HCT116 (cell line): ENCODE measurements around the gene MIDN. TPM values are rescaled to one million over a fixed set of nuclear protein-coding genes. Genes with fewer than 3 reads are reported as not detected.

Experiments
- ATAC-seq: fragments of 200-7000 bp; cut with Tn5 transposase; 2 replicates; pipeline ENCODE4 v1.9.1; 2020; ENCODE audit warnings: mild to moderate bottlenecking, moderate library complexity
- BruUV-seq: library from RNA; stranded (reverse); fragments of 400-500 nt; replicated peaks from 2 replicates; lab custom pipeline; 2021; lab: Mats Ljungman, UMichigan
- CTCF ChIA-PET: fragments of 300-600 bp; sonication (Branson Sonifier 250); formaldehyde crosslinking; loops from one replicate; lab custom pipeline; 2021; ENCODE audit warnings: antibody characterized with exemption; lab: Charles Lee
- POLR2A ChIA-PET: fragments of 300-600, 350-600 bp; sonication (Branson Sonifier 250); formaldehyde crosslinking; loops from one replicate; lab custom pipeline; 2021; ENCODE audit warnings: antibody characterized with exemption; lab: Charles Lee
- RAD21 ChIA-PET, 2 experiments: fragments of 300-600 bp; sonication (Branson Sonifier 250); formaldehyde crosslinking; loops; one replicate each; lab custom pipeline; 2023; ENCODE audit warnings: low total read pairs in 2 of 2; ENCODE audit not compliant: uncharacterized antibody in 2 of 2, unreplicated experiment in 2 of 2, low non-redundant PET in 1 of 2; lab: Charles Lee
- DNase-seq: peaks from one replicate; pipeline ENCODE4 v3.0.0-alpha.2; 2010; ENCODE audit warnings: low read depth, low spot score
- H2AFZ ChIP-seq: fragments of 200-600 bp; shearing (Covaris generic), sonication (generic); 2 replicates; pipeline ENCODE4 v1.6.1; 2017; ENCODE audit warnings: low read depth, mixed run types, mixed read lengths, antibody characterized with exemption, low read length; ENCODE audit not compliant: poor library complexity, severe bottlenecking
- H3K27ac ChIP-seq: 2 replicates; pipeline ENCODE4 v1.5.1; 2012; ENCODE audit warnings: low read depth, low read length
- H3K27me3 ChIP-seq: fragments of 200-600 bp; sonication (generic); 2 replicates; pipeline ENCODE4 v1.6.1; 2016; ENCODE audit warnings: mixed run types, low read length, mixed read lengths; ENCODE audit not compliant: insufficient read depth
- H3K36me3 ChIP-seq, 2 experiments: fragments of 200-500 bp in 1 of 2; fragments of 200-600 bp in 1 of 2; sonication (Bioruptor generic) in 1 of 2; sonication (generic) in 1 of 2; 2 replicates each; pipeline versions ENCODE4 v1.5.1 to v1.6.1; 2014 to 2016; ENCODE audit warnings: low read length in 2 of 2, inconsistent platforms in 1 of 2, mixed read lengths in 1 of 2, mixed run types in 1 of 2; ENCODE audit not compliant: insufficient read depth in 2 of 2, control insufficient read depth in 1 of 2
- H3K4me1 ChIP-seq, 2 experiments: fragments of 200-600 bp in 1 of 2; sonication (generic) in 1 of 2; 2 replicates each; pipeline versions ENCODE4 v1.5.1 to v1.6.1; 2012 to 2017; ENCODE audit warnings: low read length in 2 of 2, inconsistent platforms in 1 of 2, mild to moderate bottlenecking in 1 of 2, mixed read lengths in 1 of 2, mixed run types in 1 of 2, moderate library complexity in 1 of 2; ENCODE audit not compliant: insufficient read depth in 2 of 2, control insufficient read depth in 1 of 2
- H3K4me2 ChIP-seq: fragments of 200-600 bp; sonication (generic); 2 replicates; pipeline ENCODE4 v1.6.1; 2017; ENCODE audit warnings: mixed run types, low read length, mixed read lengths
- H3K4me3 ChIP-seq, 2 experiments: fragments of 200-600 bp in 1 of 2; sonication (generic) in 1 of 2; replicated peaks in 1 of 2; 2 replicates each; pipeline ENCODE4 v1.5.1; 2011 to 2016; ENCODE audit warnings: low read length in 2 of 2, control low read depth in 1 of 2, low read depth in 1 of 2, mild to moderate bottlenecking in 1 of 2, mixed read lengths in 1 of 2, mixed run types in 1 of 2
- H3K79me2 ChIP-seq: fragments of 200-600 bp; sonication (generic); 2 replicates; pipeline ENCODE4 v1.6.1; 2017; ENCODE audit warnings: mild to moderate bottlenecking, mixed run types, low read length, moderate library complexity, mixed read lengths; ENCODE audit not compliant: insufficient read depth
- H3K9ac ChIP-seq: fragments of 200-600 bp; sonication (generic); 2 replicates; pipeline ENCODE4 v1.6.1; 2016; ENCODE audit warnings: low read length, mixed read lengths
- H3K9me2 ChIP-seq: fragments of 200-600 bp; sonication (generic), shearing (Covaris generic); 2 replicates; pipeline ENCODE4 v1.6.1; 2017; ENCODE audit warnings: mixed run types, mild to moderate bottlenecking, moderate library complexity; ENCODE audit not compliant: insufficient read depth
- H3K9me3 ChIP-seq, 2 experiments: fragments of 200-500 bp in 1 of 2; fragments of 200-600 bp in 1 of 2; sonication (Bioruptor generic) in 1 of 2; sonication (generic) in 1 of 2; 2 replicates each; pipeline ENCODE4 v1.6.1; 2014 to 2017; ENCODE audit warnings: low read length in 2 of 2, mixed read lengths in 2 of 2, inconsistent platforms in 1 of 2, low read depth in 1 of 2, mild to moderate bottlenecking in 1 of 2, mixed run types in 1 of 2, moderate library complexity in 1 of 2; ENCODE audit not compliant: control insufficient read depth in 1 of 2, insufficient read depth in 1 of 2
- H4K20me1 ChIP-seq: fragments of 200-600 bp; sonication (generic), shearing (Covaris generic); 2 replicates; pipeline ENCODE4 v1.6.1; 2017; ENCODE audit warnings: mixed run types, mild to moderate bottlenecking, moderate library complexity; ENCODE audit not compliant: insufficient read depth
- CEBPB ChIP-seq: IDR thresholded peaks from 2 replicates; pipeline ENCODE4 v1.6.1; 2012; ENCODE audit warnings: low read depth
- CTCF ChIP-seq, 3 experiments: fragments of 200-600 bp in 1 of 3; sonication (generic) in 1 of 3; IDR thresholded peaks in 2 of 3; conservative IDR thresholded peaks in 1 of 3; 2 replicates each; pipeline ENCODE4 v1.5.1; 2012 to 2017; ENCODE audit warnings: low read depth in 2 of 3, low read length in 2 of 3, antibody characterized with exemption in 1 of 3, borderline replicate concordance in 1 of 3, control low read depth in 1 of 3, mild to moderate bottlenecking in 1 of 3, mixed read lengths in 1 of 3, mixed run types in 1 of 3, moderate library complexity in 1 of 3; ENCODE audit not compliant: insufficient read depth in 1 of 3
- ELF1 ChIP-seq: IDR thresholded peaks from 2 replicates; pipeline ENCODE4 v1.6.1; 2012; ENCODE audit warnings: low read depth, borderline replicate concordance
- EZH2 ChIP-seq: fragments of 200-600 bp; sonication (generic); IDR thresholded peaks from 2 replicates; pipeline ENCODE4 v1.6.1; 2017; ENCODE audit warnings: antibody characterized with exemption, mixed run types
- JUND ChIP-seq: IDR thresholded peaks from 2 replicates; pipeline ENCODE4 v1.6.1; 2012
- POLR2A ChIP-seq: IDR thresholded peaks from 2 replicates; pipeline ENCODE4 v1.7.0; 2011; ENCODE audit warnings: borderline replicate concordance; ENCODE audit not compliant: insufficient read depth, insufficient read length; ENCODE audit errors: extremely low read depth
- RAD21 ChIP-seq: IDR thresholded peaks from 2 replicates; pipeline ENCODE4 v1.6.1; 2012; ENCODE audit warnings: low read depth, mild to moderate bottlenecking
- REST ChIP-seq: IDR thresholded peaks from 2 replicates; pipeline ENCODE4 v1.6.1; 2012; ENCODE audit warnings: low read depth
- SIN3A ChIP-seq: IDR thresholded peaks from 2 replicates; pipeline ENCODE4 v1.6.1; 2012; ENCODE audit warnings: low read depth
- SP1 ChIP-seq: IDR thresholded peaks from 2 replicates; pipeline ENCODE4 v1.6.1; 2012; ENCODE audit warnings: low read depth
- SRF ChIP-seq: IDR thresholded peaks from 2 replicates; pipeline ENCODE4 v1.6.1; 2012; ENCODE audit warnings: low read depth
- TCF7L2 ChIP-seq: IDR thresholded peaks from 2 replicates; pipeline ENCODE4 v1.7.0; 2011; ENCODE audit warnings: borderline replicate concordance, inconsistent platforms; ENCODE audit not compliant: insufficient read depth, insufficient read length; ENCODE audit errors: extremely low read depth
- ZNF274 ChIP-seq: fragments of 200-500 bp; sonication (Bioruptor generic); IDR thresholded peaks from 2 replicates; pipeline ENCODE4 v1.6.1; 2014; ENCODE audit warnings: mild to moderate bottlenecking, low read depth, low read length, inconsistent platforms
- intact Hi-C: fragments of 100-400 bp; cut with micrococcal nuclease; formaldehyde crosslinking; loops from 2 replicates; pipeline ENCODE4 v1.10.0; 2022
- total RNA-seq: library from RNA; stranded (reverse); gene quantifications from one replicate; pipeline ENCODE4 v1.2.1, GENCODE V29; 2021; ENCODE audit not compliant: unreplicated experiment
- TF ChIP-seq, protein P1 (sequence below): IDR thresholded peaks from 2 replicates; pipeline ENCODE4 v1.6.1; 2011; ENCODE audit warnings: mild to moderate bottlenecking, low read length, moderate library complexity; ENCODE audit not compliant: insufficient replicate concordance; ENCODE audit errors: extremely low read depth
- TF ChIP-seq, protein P2 (sequence below): IDR thresholded peaks from 2 replicates; pipeline ENCODE4 v1.6.1; 2012

Gene MIDN
- total RNA-seq, 1 experiment from 2014 or later, result 146 TPM

DNA sequence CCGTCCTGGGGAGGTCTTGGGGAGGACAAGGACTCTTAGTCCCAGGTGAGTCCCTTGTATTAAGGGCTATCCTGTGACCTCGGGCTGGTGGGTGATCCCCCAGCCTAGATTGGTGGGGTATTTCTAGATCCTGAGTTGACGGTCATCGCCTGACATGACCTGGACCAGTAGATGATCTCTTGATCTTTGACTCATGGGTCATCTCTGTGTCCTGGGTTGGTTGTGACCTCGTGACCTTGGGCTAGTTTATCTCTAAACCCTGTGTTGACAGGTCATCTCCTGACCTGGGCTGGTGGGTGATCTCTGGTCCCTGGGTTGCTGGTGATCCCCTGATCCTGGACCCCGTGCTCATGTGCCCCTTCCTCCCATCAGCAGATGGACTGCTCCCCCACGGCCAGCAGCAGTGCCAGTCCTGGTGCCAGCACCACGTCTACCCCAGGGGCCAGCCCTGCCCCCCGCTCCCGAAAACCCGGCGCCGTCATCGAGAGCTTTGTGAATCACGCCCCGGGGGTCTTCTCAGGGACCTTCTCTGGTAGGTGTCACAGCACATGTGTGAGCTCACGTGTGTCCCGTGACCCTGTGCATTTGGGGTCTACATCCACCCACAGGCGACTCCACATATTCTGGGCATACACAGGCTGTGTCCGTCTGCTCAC, 6.3 kb downstream of the MIDN start:
- CTCF ChIA-PET, result interaction anchor here (1.4 to 2.3 kb wide), 2 partner anchors 11 to 12 kb away, joined by 4 to 16 read pairs; no protein-coding TSS in a partner anchor

More for the DNA sequence above, 6.3 kb downstream of the MIDN start:
- Histone ChIP-seq H3K9ac (0 out of 2 replicates have a peak overlapping the region, but pooled peaks have one; percentile 17), H3K27me3 (no peaks in the 10 kb centered on the region), H3K4me1 (peaks cover 33 to 86% of the 10 kb centered on the region in 2 experiments), H3K36me3 (peaks cover 30 to 54% of the 10 kb centered on the region in 2 experiments), H4K20me1 (peaks cover 3% of the 10 kb centered on the region; the same call in 1 of the 2 replicates), H3K9me3 (no peaks in the 10 kb centered on the region), H2AFZ (no peak overlapping the region), H3K79me2 (peaks cover 81% of the 10 kb centered on the region), H3K4me3 (no peak overlapping the region), H3K27ac (peak overlapping the region; percentile 99; the same call in 1 of the 2 replicates), H3K4me2 (no peak overlapping the region), H3K9me2 (no peaks in the 10 kb centered on the region)
- POLR2A ChIA-PET, result interaction anchor here (2.7 to 3.5 kb wide), 2 partner anchors 12 to 14 kb away, joined by 15 to 29 read pairs; partner anchors contain the start of gene CIRBP
- BruUV-seq, result no TSS peak
- intact Hi-C loops, result no loop called here
- RAD21 ChIA-PET, result no interaction called here
- ATAC-seq, result no peak
- TF ChIP-seq TCF7L2 (no peak), JUND (no peak), SIN3A (no peak), EZH2 (no peak), CEBPB (no peak), ZNF274 (no peak), RAD21 (no peak), SRF (no peak), REST (no peak), CTCF (IDR thresholded peaks at IDR 0.05 in 2 of 3, conservative IDR thresholded peaks at IDR 0.05 in 1 of 3; ENCODE audit: borderline replicate concordance in 1 of 3, insufficient read depth in 1 of 3, low read depth in 2 of 3, low read length in 2 of 3) (no peak), SP1 (no peak), POLR2A (no peak), ELF1 (no peak)
- TF ChIP-seq, protein P1, sequence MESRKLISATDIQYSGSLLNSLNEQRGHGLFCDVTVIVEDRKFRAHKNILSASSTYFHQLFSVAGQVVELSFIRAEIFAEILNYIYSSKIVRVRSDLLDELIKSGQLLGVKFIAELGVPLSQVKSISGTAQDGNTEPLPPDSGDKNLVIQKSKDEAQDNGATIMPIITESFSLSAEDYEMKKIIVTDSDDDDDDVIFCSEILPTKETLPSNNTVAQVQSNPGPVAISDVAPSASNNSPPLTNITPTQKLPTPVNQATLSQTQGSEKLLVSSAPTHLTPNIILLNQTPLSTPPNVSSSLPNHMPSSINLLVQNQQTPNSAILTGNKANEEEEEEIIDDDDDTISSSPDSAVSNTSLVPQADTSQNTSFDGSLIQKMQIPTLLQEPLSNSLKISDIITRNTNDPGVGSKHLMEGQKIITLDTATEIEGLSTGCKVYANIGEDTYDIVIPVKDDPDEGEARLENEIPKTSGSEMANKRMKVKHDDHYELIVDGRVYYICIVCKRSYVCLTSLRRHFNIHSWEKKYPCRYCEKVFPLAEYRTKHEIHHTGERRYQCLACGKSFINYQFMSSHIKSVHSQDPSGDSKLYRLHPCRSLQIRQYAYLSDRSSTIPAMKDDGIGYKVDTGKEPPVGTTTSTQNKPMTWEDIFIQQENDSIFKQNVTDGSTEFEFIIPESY, result no peak
- TF ChIP-seq, protein P2, sequence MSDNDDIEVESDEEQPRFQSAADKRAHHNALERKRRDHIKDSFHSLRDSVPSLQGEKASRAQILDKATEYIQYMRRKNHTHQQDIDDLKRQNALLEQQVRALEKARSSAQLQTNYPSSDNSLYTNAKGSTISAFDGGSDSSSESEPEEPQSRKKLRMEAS, result no peak
- DNase-seq, result no peak
